GM18520 (cell line): ENCODE results near the gene TBX20.
"Not testable (repeated sequence)": the region's sequence is repeated elsewhere in the genome, so short reads cannot be mapped to it uniquely, and the experiment has no call there.

Experiments used
- ATAC-seq: cut with Tn5 transposase; IDR thresholded peaks from one replicate; pipeline ENCODE4 v1.9.1; 2021; ENCODE audit not compliant: unreplicated experiment

TBX20 gene

GRCh38 chr7:35228496-35229051 is 25.3 kb downstream of the TBX20 start:
- ATAC-seq, result not testable (repeated sequence)

DNA sequence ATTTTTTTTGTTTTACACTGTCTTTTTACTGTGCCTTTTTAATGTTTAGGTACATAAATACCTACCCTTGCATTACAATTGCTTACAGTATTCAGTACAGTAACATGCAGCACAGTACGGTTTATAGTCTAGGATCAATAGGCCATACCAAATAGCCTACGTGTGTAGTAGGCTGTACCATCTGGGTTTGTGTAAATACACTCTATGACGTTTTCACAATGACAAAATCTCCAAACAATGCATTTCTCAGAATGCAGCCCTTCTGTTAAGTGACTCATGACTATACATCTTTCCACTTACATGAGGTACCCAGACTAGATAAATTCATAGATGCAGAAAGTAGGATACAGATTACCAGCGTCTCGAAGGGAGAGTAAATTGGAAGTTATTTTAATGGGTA is 26.5 kb downstream of the TBX20 start:
- not testable (repeated sequence) for ATAC-seq

- ATAC-seq, result not testable (repeated sequence)
Measured at GRCh38 chr7:35222445-35222844, 31.5 kb downstream of the TBX20 start.

DNA sequence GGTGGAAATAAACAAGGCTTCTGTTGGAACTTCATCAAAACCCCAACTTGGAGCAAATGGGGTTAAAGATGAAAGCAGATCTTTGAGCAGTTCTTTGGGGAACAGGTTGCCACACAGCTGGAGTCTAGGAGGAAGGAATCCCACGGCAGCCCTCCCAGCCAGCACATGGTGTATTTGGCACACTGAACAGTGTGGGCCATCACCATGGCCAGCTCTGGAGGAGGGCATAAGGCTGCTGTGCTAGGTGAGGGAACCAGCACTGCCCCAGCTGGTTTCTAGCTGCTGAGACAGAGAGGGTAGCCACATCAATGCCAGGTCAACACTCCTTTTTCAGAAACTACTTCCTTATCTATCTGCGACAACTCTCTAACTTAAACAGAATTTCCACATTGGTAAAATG is 33.7 kb downstream of the TBX20 start:
- not testable (repeated sequence) for ATAC-seq

- not testable (repeated sequence) for ATAC-seq
Measured at GRCh38 chr7:35216033-35216432, 37.9 kb downstream of the TBX20 start.

DNA sequence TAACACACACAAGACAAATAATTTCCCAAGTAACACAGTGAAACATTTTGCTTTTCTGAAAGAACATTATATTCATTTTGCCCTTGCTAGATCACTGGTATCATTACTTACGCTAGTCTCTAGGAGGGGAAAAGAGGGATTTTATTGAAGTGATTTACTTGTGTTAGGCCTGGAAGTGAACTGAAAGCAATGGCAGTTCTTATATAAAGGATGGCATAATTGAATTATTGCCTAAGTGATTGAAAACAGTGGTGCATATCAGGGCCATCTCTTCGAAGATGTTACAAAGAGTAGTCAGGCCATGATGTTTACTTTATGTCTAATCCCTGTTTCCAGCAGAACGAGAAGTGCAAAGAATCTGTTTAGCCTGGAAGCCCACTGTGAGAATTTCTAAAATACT is 38.8 kb downstream of the TBX20 start:
- ATAC-seq, result not testable (repeated sequence)

DNA sequence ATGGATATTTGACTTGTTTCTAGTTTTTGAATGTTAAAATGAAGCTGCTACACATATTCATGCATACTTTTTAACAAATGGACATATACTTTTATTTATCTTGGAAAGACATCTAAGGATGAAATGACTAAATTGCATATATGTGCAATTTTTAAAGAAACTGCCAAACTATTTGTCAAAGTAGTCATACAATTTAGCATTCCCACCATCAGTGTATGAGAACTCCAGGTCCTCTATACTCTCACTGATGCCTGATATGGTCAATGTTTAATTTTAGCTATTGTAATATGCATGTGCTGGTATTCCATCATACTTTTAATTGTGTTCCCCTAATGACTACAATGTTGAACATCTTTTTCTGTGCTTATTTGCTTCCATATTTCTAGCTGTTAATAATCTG is 47.0 kb downstream of the TBX20 start:
- ATAC-seq, result not testable (repeated sequence)

DNA sequence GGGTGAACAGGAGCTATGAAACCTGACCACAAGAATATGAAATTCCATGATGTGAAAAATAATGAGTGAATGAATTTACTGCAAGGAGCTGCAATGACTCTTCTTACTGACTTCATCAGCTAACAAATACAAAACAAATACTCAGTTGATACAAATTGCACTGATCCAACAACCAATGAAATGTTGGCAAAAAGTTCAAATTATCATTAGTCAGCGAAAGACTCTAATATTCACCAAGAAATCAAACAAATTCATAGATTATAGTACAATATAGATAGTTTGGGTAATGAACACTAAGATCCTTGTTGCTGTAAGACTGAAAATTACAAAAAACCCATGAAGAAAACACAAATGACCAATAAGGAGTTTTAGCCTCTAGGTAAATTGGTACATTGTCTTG is 49.0 kb downstream of the TBX20 start:
- not testable (repeated sequence) for ATAC-seq

- not testable (repeated sequence) for ATAC-seq
Measured at GRCh38 chr7:35204031-35204430, 49.9 kb downstream of the TBX20 start.

DNA sequence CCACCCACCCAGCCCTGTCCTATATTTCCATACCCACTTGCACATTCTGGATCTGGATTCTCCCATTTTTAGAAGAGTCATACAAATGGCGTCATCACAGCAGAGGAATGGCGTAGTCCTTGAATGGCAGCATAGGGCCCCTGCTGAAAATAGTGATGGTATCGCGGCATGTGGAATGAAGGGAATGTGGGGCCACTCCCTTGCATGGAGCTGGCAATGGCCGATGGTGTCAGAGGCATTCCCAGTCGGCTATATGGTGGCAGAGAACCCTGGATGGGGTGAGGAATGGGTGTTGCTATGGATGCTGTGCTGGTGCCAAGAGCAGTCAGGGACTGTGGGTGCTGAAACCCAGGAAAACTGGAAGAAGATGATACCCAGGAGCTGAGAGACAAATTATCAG is 51.5 kb downstream of the TBX20 start:
- not testable (repeated sequence) for ATAC-seq

GRCh38 chr7:35200170-35200569 is 53.7 kb downstream of the TBX20 start:
- not testable (repeated sequence) for ATAC-seq

DNA sequence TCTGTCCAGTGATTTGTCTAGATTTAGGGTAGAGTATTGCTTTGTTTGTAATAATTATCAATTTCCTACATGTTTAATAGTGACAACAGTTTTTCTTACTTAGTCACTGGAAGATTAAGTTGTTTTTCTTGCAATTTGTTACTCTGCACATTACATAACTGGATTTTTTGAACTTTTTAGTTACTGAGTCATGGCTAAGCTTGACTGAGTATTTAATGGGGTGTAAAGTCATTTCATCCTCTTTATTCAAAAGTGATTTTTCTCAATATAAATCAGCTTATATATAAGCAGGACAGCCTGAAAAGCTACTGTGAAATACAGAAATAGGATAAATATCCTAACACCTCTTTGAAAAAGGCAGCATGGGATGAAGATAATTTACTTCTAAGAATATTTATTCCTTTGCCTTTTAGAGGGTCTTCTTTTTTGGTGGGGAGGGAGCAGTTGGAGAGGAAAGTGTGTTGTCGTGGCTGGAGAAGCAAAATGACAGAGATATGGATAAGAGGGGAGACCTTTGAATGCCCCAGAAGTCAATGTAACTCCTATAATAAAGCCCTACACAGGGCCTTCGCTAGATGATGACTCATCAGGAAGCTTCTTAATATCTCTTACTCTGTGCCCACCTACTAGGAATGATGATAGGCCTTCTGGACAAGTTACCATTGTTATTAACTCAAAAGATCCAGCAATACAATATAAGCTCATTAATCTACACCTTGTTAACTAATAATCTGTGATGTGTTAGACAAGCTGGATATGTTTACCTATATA is 55.3 kb downstream of the TBX20 start:
- not testable (repeated sequence) for ATAC-seq

DNA sequence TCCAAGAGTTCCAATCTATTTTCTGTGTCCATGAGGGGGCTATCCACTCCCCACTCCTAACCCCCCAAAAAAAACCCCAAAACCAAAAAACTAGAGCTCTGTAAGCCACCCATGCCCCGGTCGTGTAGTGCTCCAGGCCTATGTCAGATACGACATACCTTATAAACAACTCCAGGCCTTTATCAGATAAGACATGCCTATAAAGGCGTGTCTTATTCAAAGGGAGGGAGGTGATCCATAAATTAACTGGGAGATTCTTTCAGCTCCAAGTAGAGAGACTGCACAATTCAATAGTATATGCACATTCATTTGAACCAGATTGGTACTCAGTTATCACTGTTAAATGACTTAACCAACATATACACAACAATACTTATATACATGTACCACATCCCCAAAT is 62.3 kb downstream of the TBX20 start:
- ATAC-seq, result not testable (repeated sequence)

- ATAC-seq, result not testable (repeated sequence)
Measured at GRCh38 chr7:35190146-35190773, 63.6 kb downstream of the TBX20 start.

DNA sequence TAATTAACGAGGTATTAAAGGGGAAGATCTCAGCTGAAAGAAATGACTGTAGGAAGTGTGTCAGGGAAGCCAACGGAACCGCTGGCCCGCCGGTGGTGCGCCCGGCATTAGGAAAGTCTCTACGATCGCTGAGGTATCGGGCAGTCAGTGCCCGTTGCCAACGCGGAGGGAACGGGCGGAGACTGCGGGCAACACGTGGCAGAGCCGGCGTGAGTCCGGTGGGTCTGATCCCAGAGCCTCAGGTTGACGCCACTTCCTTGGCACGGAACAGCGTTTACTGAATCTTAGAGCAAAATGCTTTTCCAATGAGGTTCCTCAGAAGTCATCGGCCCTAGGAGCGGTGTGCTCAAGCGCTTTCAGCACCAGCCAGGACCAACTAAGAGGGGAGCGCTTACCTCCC is 67.1 kb downstream of the TBX20 start:
- not testable (repeated sequence) for ATAC-seq

- no peak for ATAC-seq
Measured at GRCh38 chr7:35185908-35186731, 67.8 kb downstream of the TBX20 start.

DNA sequence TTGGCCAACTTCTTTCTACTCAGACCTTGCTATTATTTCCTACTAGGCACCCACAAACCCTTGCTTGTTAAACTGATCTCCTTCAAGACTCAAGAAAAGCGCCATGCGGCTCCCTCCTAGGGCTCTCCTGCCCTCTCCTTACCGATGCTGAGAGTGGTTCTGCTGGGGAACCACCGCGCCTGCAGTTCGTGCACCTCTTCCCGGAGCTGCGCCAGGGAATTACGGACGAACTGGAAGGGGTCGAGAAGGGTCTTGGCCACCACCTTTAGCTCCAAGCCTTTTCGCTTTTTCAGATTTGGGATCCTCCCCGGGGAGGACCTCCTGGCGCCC is 68.4 kb downstream of the TBX20 start:
- not testable (repeated sequence) for ATAC-seq

GRCh38 chr7:35184961-35185360 is 68.9 kb downstream of the TBX20 start:
- ATAC-seq, result not testable (repeated sequence)

DNA sequence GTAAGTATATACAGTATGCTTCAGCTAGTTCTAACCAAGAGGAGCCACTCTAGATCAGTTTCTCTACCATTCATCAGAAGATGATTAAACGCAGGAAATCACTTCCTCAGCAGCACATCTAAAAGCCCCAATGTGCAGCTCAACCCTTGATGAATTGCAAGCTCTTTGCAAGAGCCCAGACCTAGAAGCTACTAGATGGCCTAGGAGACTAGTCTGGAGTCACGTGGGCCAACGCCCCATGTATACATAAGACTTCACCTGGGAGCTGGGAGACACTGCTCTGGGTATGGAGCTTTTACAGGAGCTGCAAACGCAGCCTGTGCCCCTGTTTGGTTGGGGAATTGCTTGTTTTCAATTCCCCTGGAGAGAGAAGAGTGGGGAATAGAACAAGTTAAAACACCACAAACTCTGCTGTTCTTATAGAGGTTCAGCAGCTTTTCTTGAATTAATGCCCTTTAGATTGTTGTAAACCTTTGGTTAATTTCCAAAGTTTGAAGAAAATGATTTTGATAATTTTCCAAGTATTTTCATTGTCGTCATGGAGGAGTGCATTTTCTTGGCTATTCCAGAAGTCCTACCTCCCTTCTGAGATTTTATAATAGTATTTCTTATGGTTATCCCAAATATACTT is 69.9 kb downstream of the TBX20 start:
- not testable (repeated sequence) for ATAC-seq

- ATAC-seq, result not testable (repeated sequence)
Measured at GRCh38 chr7:35180665-35181064, 73.2 kb downstream of the TBX20 start.

- ATAC-seq, result not testable (repeated sequence)
Measured at GRCh38 chr7:35173176-35173575, 80.7 kb downstream of the TBX20 start.
